Endothelial cell of coronary artery (primary cell): ENCODE measurements around the gene TP53TG3D. TPM values are rescaled to one million over a fixed set of nuclear protein-coding genes. Genes with fewer than 3 reads are reported as not detected.

Experiments used
- total RNA-seq: library from RNA; depleted of rRNA; stranded (reverse); fragments of >200 nt; gene quantifications from 2 replicates; pipeline ENCODE4 v1.2.3, GENCODE V29; 2014

TP53TG3D gene
- total RNA-seq = 0.18 TPM in 1 of 2 replicates, not detected in the other

GRCh38 chr16:32252986-32253385 lies at the start of gene TP53TG3D:
TP53TG3D (plus strand) TSS chr16:32253286; CDS start chr16:32253354, 68 bp downstream.

